ENCODE measurements around the gene DRD1.

The DRD1 gene

GRCh38 chr5:175448276-175448675 is 4.3 kb upstream of the DRD1 start:
- no peak for TF ChIP-seq TAF1 (IDR thresholded peaks at IDR 0.05; ENCODE audit: borderline replicate concordance, insufficient read depth, low read length)
- no peak for TF ChIP-seq POLR2AphosphoS5 (IDR thresholded peaks at IDR 0.05; ENCODE audit: low read depth, low read length)
- no peak for TF ChIP-seq REST (IDR thresholded peaks at IDR 0.05; ENCODE audit: insufficient read depth in 1 of 2, low read depth in 2 of 2, low read length in 2 of 2)
- no peak for TF ChIP-seq FOXP2 (optimal IDR thresholded peaks at IDR 0.05; ENCODE audit: borderline replicate concordance, extremely low read depth, extremely low read length, insufficient read depth)
- no peak for TF ChIP-seq SIN3A (IDR thresholded peaks at IDR 0.05; ENCODE audit: borderline replicate concordance, insufficient read depth, low read length)

GRCh38 chr5:175447571-175447970 is 3.6 kb upstream of the DRD1 start:
- no peak for TF ChIP-seq POLR2AphosphoS5 (IDR thresholded peaks at IDR 0.05; ENCODE audit: low read depth, low read length)
- TF ChIP-seq FOXP2 (optimal IDR thresholded peaks at IDR 0.05; ENCODE audit: borderline replicate concordance, extremely low read depth, extremely low read length, insufficient read depth), result no peak
- no peak for TF ChIP-seq SIN3A (IDR thresholded peaks at IDR 0.05; ENCODE audit: borderline replicate concordance, insufficient read depth, low read length)
- no peak for TF ChIP-seq TAF1 (IDR thresholded peaks at IDR 0.05; ENCODE audit: borderline replicate concordance, insufficient read depth, low read length)
- TF ChIP-seq REST (IDR thresholded peaks at IDR 0.05; ENCODE audit: insufficient read depth in 1 of 2, low read depth in 2 of 2, low read length in 2 of 2), result no peak

GRCh38 chr5:175444905-175445456 is 999 bp upstream of the DRD1 start:
- TF ChIP-seq POLR2AphosphoS5 (IDR thresholded peaks at IDR 0.05; ENCODE audit: low read depth, low read length), result no peak
- TF ChIP-seq REST (IDR thresholded peaks at IDR 0.05; ENCODE audit: insufficient read depth in 1 of 2, low read depth in 2 of 2, low read length in 2 of 2), result no peak
- TF ChIP-seq FOXP2 (optimal IDR thresholded peaks at IDR 0.05; ENCODE audit: borderline replicate concordance, extremely low read depth, extremely low read length, insufficient read depth), result no peak
- no peak for TF ChIP-seq SIN3A (IDR thresholded peaks at IDR 0.05; ENCODE audit: borderline replicate concordance, insufficient read depth, low read length)
- no peak for TF ChIP-seq TAF1 (IDR thresholded peaks at IDR 0.05; ENCODE audit: borderline replicate concordance, insufficient read depth, low read length)

GRCh38 chr5:175443514-175444059 is 395 bp downstream of the DRD1 start:
- TF ChIP-seq FOXP2 (optimal IDR thresholded peaks at IDR 0.05; ENCODE audit: borderline replicate concordance, extremely low read depth, extremely low read length, insufficient read depth), result no peak
- no peak for TF ChIP-seq POLR2AphosphoS5 (IDR thresholded peaks at IDR 0.05; ENCODE audit: low read depth, low read length)

GRCh38 chr5:175438234-175438857 is 5.6 kb downstream of the DRD1 start:
- TF ChIP-seq TAF1 (IDR thresholded peaks at IDR 0.05; ENCODE audit: borderline replicate concordance, insufficient read depth, low read length) (no peak), SIN3A (IDR thresholded peaks at IDR 0.05; ENCODE audit: borderline replicate concordance, insufficient read depth, low read length) (no peak), FOXP2 (optimal IDR thresholded peaks at IDR 0.05; ENCODE audit: borderline replicate concordance, extremely low read depth, extremely low read length, insufficient read depth) (no peak), POLR2AphosphoS5 (IDR thresholded peaks at IDR 0.05; ENCODE audit: low read depth, low read length) (no peak), REST (IDR thresholded peaks at IDR 0.05; ENCODE audit: insufficient read depth in 1 of 2, low read depth in 2 of 2, low read length in 2 of 2) (no peak)
